K562 (cell line): ENCODE results near the gene HAGHL. TPM values are rescaled to one million over a fixed set of nuclear protein-coding genes. Genes with fewer than 3 reads are reported as not detected.

Experiments
- ATAC-seq: fragments of 200-7000 bp; cut with Tn5 transposase; 3 replicates; pipeline ENCODE4 v1.9.1; 2020; ENCODE audit warnings: moderate library complexity
- BruUV-seq: library from RNA; stranded (reverse); fragments of 400-500 nt; replicated peaks from 2 replicates; lab custom pipeline; 2021; lab: Mats Ljungman, UMichigan
- CTCF ChIA-PET: fragments of 300-600 bp; formaldehyde crosslinking; extraction: SDS; loops from one replicate; lab custom pipeline; 2021; ENCODE audit warnings: low intra/inter-chr PET ratio; lab: Yijun Ruan, JAX
- POLR2A ChIA-PET: fragments of 300-600, 350-650 bp; sonication (Branson Sonifier 250); formaldehyde crosslinking; extraction: SDS; loops from one replicate; lab custom pipeline; 2021; ENCODE audit warnings: antibody characterized with exemption, inconsistent platforms; lab: Yijun Ruan, JAX
- DNase-seq, 4 experiments: peaks; one replicate each; pipeline versions ENCODE4 v3.0.0 to v3.0.0-alpha.2; 2011 to 2018; ENCODE audit warnings: low spot score in 3 of 4, mixed read lengths in 3 of 4; ENCODE audit errors: extremely low read depth in 1 of 4
- FAIRE-seq: peaks from 2 replicates; lab custom pipeline; 2011; peaks lifted over from hg19 to GRCh38; lab: Jason Lieb, UNC
- H2AFZ ChIP-seq: 2 replicates; pipeline ENCODE4 v1.6.0; 2011; ENCODE audit warnings: low read depth, low read length, control low read depth, inconsistent platforms
- H3K27ac ChIP-seq: fragments of 200-600 bp; 3 replicates; pipeline ENCODE4 v1.8.0; 2011; ENCODE audit warnings: low read depth, mild to moderate bottlenecking, control low read depth, inconsistent platforms, low read length, moderate library complexity, mixed read lengths; ENCODE audit errors: extremely low read depth
- H3K27me3 ChIP-seq, 2 experiments: fragments of 300-600 bp in 1 of 2; 2 replicates in 1 of 2; 3 replicates in 1 of 2; pipeline versions ENCODE4 v1.6.0 to v1.8.0; 2011; ENCODE audit warnings: inconsistent platforms in 2 of 2, low read length in 2 of 2, mild to moderate bottlenecking in 1 of 2, mixed read lengths in 1 of 2, moderate library complexity in 1 of 2; ENCODE audit not compliant: control insufficient read depth in 2 of 2, insufficient read depth in 2 of 2
- H3K36me3 ChIP-seq: fragments of 300-600 bp; 3 replicates; pipeline ENCODE4 v1.8.0; 2011; ENCODE audit warnings: mild to moderate bottlenecking, low read length, inconsistent platforms; ENCODE audit not compliant: control insufficient read depth, insufficient read depth
- H3K4me1 ChIP-seq, 2 experiments: fragments of 200-600 bp in 1 of 2; replicated peaks in 1 of 2; 2 replicates in 1 of 2; 3 replicates in 1 of 2; pipeline versions ENCODE4 v1.5.1 to v1.8.0; 2011; ENCODE audit warnings: inconsistent platforms in 2 of 2, low read length in 2 of 2, mild to moderate bottlenecking in 1 of 2, mixed read lengths in 1 of 2, moderate library complexity in 1 of 2; ENCODE audit not compliant: control insufficient read depth in 2 of 2, insufficient read depth in 2 of 2
- H3K4me2 ChIP-seq: 2 replicates; pipeline ENCODE4 v1.6.1; 2011; ENCODE audit warnings: low read length, control low read depth, inconsistent platforms, mixed read lengths; ENCODE audit not compliant: insufficient read depth
- H3K4me3 ChIP-seq: fragments of 200-600 bp; sonication (generic), shearing (Covaris generic); 2 replicates; pipeline ENCODE4 v1.5.1; 2016; ENCODE audit warnings: control low read depth, inconsistent platforms
- H3K79me2 ChIP-seq: fragments of 200-600 bp; 3 replicates; pipeline ENCODE4 v1.8.0; 2011; ENCODE audit warnings: low read length, inconsistent platforms; ENCODE audit not compliant: control insufficient read depth, insufficient read depth
- H3K9ac ChIP-seq, 2 experiments: 2 replicates each; pipeline versions ENCODE4 v1.6.0 to v1.6.1; 2011; ENCODE audit warnings: low read depth in 2 of 2, low read length in 2 of 2, control low read depth in 1 of 2, inconsistent platforms in 1 of 2, mild to moderate bottlenecking in 1 of 2, mixed read lengths in 1 of 2; ENCODE audit not compliant: insufficient read depth in 1 of 2
- H3K9me1 ChIP-seq: one replicate; pipeline ENCODE4 v1.6.0; 2011; ENCODE audit warnings: inconsistent platforms, mild to moderate bottlenecking, low read length, moderate library complexity; ENCODE audit not compliant: control insufficient read depth, insufficient read depth
- H3K9me3 ChIP-seq: replicated peaks from 2 replicates; pipeline ENCODE4 v1.5.1; 2011; ENCODE audit warnings: low read depth, low read length, inconsistent platforms; ENCODE audit not compliant: control insufficient read depth, insufficient read depth
- H4K20me1 ChIP-seq: replicated peaks from 2 replicates; pipeline ENCODE4 v1.6.1; 2011; ENCODE audit warnings: low read length, inconsistent platforms, mixed read lengths; ENCODE audit not compliant: control insufficient read depth, insufficient read depth
- DLX4 ChIP-seq: fragments of 250-450 bp; sonication (Bioruptor Pico); IDR thresholded peaks from 2 replicates; pipeline ENCODE4 v1.6.1; 2021; ENCODE audit warnings: mild to moderate bottlenecking
- HINFP ChIP-seq: fragments of 450-650 bp; conservative IDR thresholded peaks from 2 replicates; pipeline ENCODE4 v1.6.1; 2016; ENCODE audit warnings: missing genetic modification characterization, low read depth, mild to moderate bottlenecking, control low read depth, missing compliant biosample characterization
- HMGN3 ChIP-seq: IDR thresholded peaks from 2 replicates; pipeline ENCODE4 v1.6.1; 2011; ENCODE audit warnings: borderline replicate concordance, low read depth, mild to moderate bottlenecking, mixed read lengths, low read length; ENCODE audit not compliant: insufficient read length; ENCODE audit errors: extremely low read depth
- HNRNPL ChIP-seq: fragments of 200-400 bp; formaldehyde crosslinking; IDR thresholded peaks from 2 replicates; pipeline ENCODE4 v1.6.1; 2017; ENCODE audit warnings: low read depth, mild to moderate bottlenecking, low read length
- MIER1 ChIP-seq: fragments of 450-650 bp; IDR thresholded peaks from 2 replicates; pipeline ENCODE4 v1.6.1; 2016; ENCODE audit warnings: antibody characterized with exemption, mild to moderate bottlenecking, low read depth
- PATZ1 ChIP-seq: fragments of 250-450 bp; sonication (Bioruptor Pico); IDR thresholded peaks from 2 replicates; pipeline ENCODE4 v1.5.0; 2020; ENCODE audit warnings: mild to moderate bottlenecking, borderline replicate concordance
- POLR2G ChIP-seq: fragments of 200-400 bp; formaldehyde crosslinking; IDR thresholded peaks from 2 replicates; pipeline ENCODE4 v1.6.1; 2017; ENCODE audit warnings: low read depth, mild to moderate bottlenecking, antibody characterized with exemption, low read length, moderate library complexity
- RBFOX2 ChIP-seq: fragments of 200-400 bp; formaldehyde crosslinking; IDR thresholded peaks from 2 replicates; pipeline ENCODE4 v1.6.1; 2017; ENCODE audit warnings: low read depth, mild to moderate bottlenecking, low read length, moderate library complexity
- TGIF2 ChIP-seq: sonication (generic); formaldehyde crosslinking; IDR thresholded peaks from 2 replicates; pipeline ENCODE4 v1.8.1; 2022; ENCODE audit warnings: mild to moderate bottlenecking, missing genetic modification reagents, moderate library complexity
- ZBTB33 ChIP-seq: sonication (generic); formaldehyde crosslinking; IDR thresholded peaks from 2 replicates; pipeline ENCODE4 v1.8.1; 2023; ENCODE audit warnings: mild to moderate bottlenecking, missing genetic modification reagents
- ZNF76 ChIP-seq: fragments of 250-450 bp; sonication (Bioruptor Pico); IDR thresholded peaks from 2 replicates; pipeline ENCODE4 v1.4.0; 2020; ENCODE audit warnings: mild to moderate bottlenecking, moderate library complexity, borderline replicate concordance
- WGBS: fragments of 100-300 bp; shearing (Covaris generic); methylation state at CpG from one replicate; pipeline ENCODE4 v1.1.6; 2016; ENCODE audit warnings: low coverage, mixed read lengths; ENCODE audit not compliant: insufficient coverage; ENCODE audit errors: missing lambda C conversion rate; 5-methylcytosine and 5-hydroxymethylcytosine counted together
- in situ Hi-C: fragments of 300-500 bp; cut with MboI; formaldehyde crosslinking; loops from 4 replicates; pipeline ENCODE4 v1.15.0; 2018; ENCODE audit warnings: inconsistent platforms, mixed read lengths
- intact Hi-C: fragments of 100-400 bp; cut with micrococcal nuclease; formaldehyde crosslinking; loops from 2 replicates; pipeline ENCODE4 v1.14.2; 2022
- polyA plus RNA-seq, 8 experiments: library from polyadenylated mRNA; depleted of rRNA in 4 of 8; stranded (reverse) in 5 of 8; unstranded in 3 of 8; fragments of >200 nt; fragmentation: Nextera tagmentation in 2 of 8; fragmentation: Illumina TruSeq in 1 of 8; extraction: Ambion mirVana in 2 of 8; extraction: Trizol in 1 of 8; gene quantifications; 2 replicates each; pipeline versions ENCODE4 v1.2.1 to v1.2.3, GENCODE V29; 2011 to 2014; ENCODE audit warnings: inconsistent platforms in 1 of 8, missing spikeins in 1 of 8
- total RNA-seq, 7 experiments: library from RNA; depleted of rRNA in 6 of 7; stranded (reverse); fragments of >200 nt in 6 of 7; fragmentation: Illumina TruSeq in 2 of 7; extraction: Trizol in 2 of 7; gene quantifications; 2 replicates each; pipeline versions ENCODE4 v1.2.1 to v1.2.3, GENCODE V29; 2011 to 2021; ENCODE audit warnings: low replicate concordance in 1 of 7

The HAGHL gene
- total and polyA plus RNA-seq, 9 of the 15 experiments (the other 6 are each of a cell fraction or from before 2014, with no cell fraction given), result 0.31 to 83.4 (median 20.7) TPM

- peaks cover 41% of the 10 kb centered on the region for H3K79me2 ChIP-seq
- no peak overlapping the region for H3K27ac ChIP-seq
- intact Hi-C loops (no loop called here), in situ Hi-C loops (no loop called here)
- no peak overlapping the region for H3K4me3 ChIP-seq
- ATAC-seq (no peak), FAIRE-seq (no peak), DNase-seq (no peak)
- no peaks in the 10 kb centered on the region for H3K27me3 ChIP-seq
- peaks cover 24 to 93% of the 10 kb centered on the region in 2 experiments for H3K4me1 ChIP-seq
- H3K9me1 ChIP-seq, result peaks cover 15% of the 10 kb centered on the region
- no peak overlapping the region for H3K9ac ChIP-seq
- ChIA-PET CTCF (no interaction called here), POLR2A (interaction anchor here (1.4 kb wide), 1 partner anchor 9 kb away, joined by 5 read pairs; no protein-coding TSS in a partner anchor)
- no peak overlapping the region for H3K4me2 ChIP-seq
- H4K20me1 ChIP-seq, result peaks cover 11% of the 10 kb centered on the region
- no peak overlapping the region for H2AFZ ChIP-seq
- H3K36me3 ChIP-seq, result peaks cover 61% of the 10 kb centered on the region
- BruUV-seq, result no TSS peak
- TF ChIP-seq ZNF76 (CRISPR knock-in tag) (no peak), MIER1 (no peak), DLX4 (CRISPR knock-in tag) (no peak), RBFOX2 (peak; percentile 51; the same call in 1 of the 2 replicates), ZBTB33 (0 out of 2 replicates have a peak, but pooled peaks have one; percentile 29), HMGN3 (peak; percentile 14), POLR2G (peak; percentile 44), TGIF2 (CRISPR knock-in tag) (no peak), PATZ1 (CRISPR knock-in tag) (no peak), HNRNPL (peak; percentile 69; the same call in 1 of the 2 replicates), HINFP (no peak)
- H3K9me3 ChIP-seq, result no peaks in the 10 kb centered on the region
- 95% methylated on average over 44 of the region's 51 CpGs for WGBS
Measured at GRCh38 chr16:686459-687260, 40.2 kb upstream of the HAGHL start.
